Caco-2 (cell line): ENCODE measurements around the gene TVP23A. TPM values are rescaled to one million over a fixed set of nuclear protein-coding genes. Genes with fewer than 3 reads are reported as not detected.

Source experiments
- BruUV-seq: library from RNA; stranded (reverse); fragments of 400-500 nt; replicated peaks from 2 replicates; lab custom pipeline; 2021; lab: Mats Ljungman, UMichigan
- CTCF ChIA-PET: fragments of 300-600 bp; sonication (Branson Sonifier 250); formaldehyde crosslinking; loops from one replicate; lab custom pipeline; 2022; ENCODE audit warnings: antibody characterized with exemption; lab: Charles Lee
- POLR2A ChIA-PET: fragments of 300-600 bp; sonication (Branson Sonifier 250); formaldehyde crosslinking; loops from one replicate; lab custom pipeline; 2022; ENCODE audit warnings: antibody characterized with exemption; lab: Charles Lee
- DNase-seq, 2 experiments: peaks; one replicate each; pipeline versions ENCODE4 v3.0.0 to v3.0.0-alpha.2; 2020 to 2022
- H3K27me3 ChIP-seq: replicated peaks from 2 replicates; pipeline ENCODE4 v1.6.0; 2011; ENCODE audit warnings: low read length; ENCODE audit not compliant: control insufficient read depth, insufficient read depth
- H3K36me3 ChIP-seq: 2 replicates; pipeline ENCODE4 v1.5.1; 2011; ENCODE audit warnings: low read length; ENCODE audit not compliant: control insufficient read depth, insufficient read depth
- H3K4me1 ChIP-seq: fragments of 250-450 bp; sonication (Bioruptor Pico); 2 replicates; pipeline ENCODE4 v1.5.1; 2020; ENCODE audit warnings: mild to moderate bottlenecking
- H3K4me3 ChIP-seq: 2 replicates; pipeline ENCODE4 v1.5.1; 2011; ENCODE audit warnings: low read depth, mild to moderate bottlenecking, control low read depth, low read length
- H3K9me3 ChIP-seq: fragments of 250-450 bp; sonication (Bioruptor Pico); 2 replicates; pipeline ENCODE4 v1.5.1; 2020; ENCODE audit warnings: mild to moderate bottlenecking, moderate library complexity
- H3K27ac Mint-ChIP-seq: one replicate; pipeline ENCODE4 v1.8.0; 2022; ENCODE audit warnings: mixed read lengths; ENCODE audit not compliant: unreplicated experiment
- H3K27me3 Mint-ChIP-seq: one replicate; pipeline ENCODE4 v1.8.0; 2022; ENCODE audit warnings: mixed read lengths; ENCODE audit not compliant: insufficient read depth, unreplicated experiment
- H3K36me3 Mint-ChIP-seq: one replicate; pipeline ENCODE4 v1.8.0; 2022; ENCODE audit warnings: mild to moderate bottlenecking, mixed read lengths; ENCODE audit not compliant: insufficient read depth, unreplicated experiment
- H3K4me1 Mint-ChIP-seq: one replicate; pipeline ENCODE4 v1.8.0; 2022; ENCODE audit warnings: low read depth, mixed read lengths; ENCODE audit not compliant: unreplicated experiment
- H3K4me3 Mint-ChIP-seq: one replicate; pipeline ENCODE4 v1.8.0; 2022; ENCODE audit warnings: mild to moderate bottlenecking, moderate library complexity, mixed read lengths; ENCODE audit not compliant: unreplicated experiment
- H3K9me3 Mint-ChIP-seq: one replicate; pipeline ENCODE4 v1.8.0; 2022; ENCODE audit warnings: mixed read lengths; ENCODE audit not compliant: unreplicated experiment
- intact Hi-C: fragments of 100-400 bp; cut with micrococcal nuclease; formaldehyde crosslinking; loops from one replicate; pipeline ENCODE4 v1.10.0; 2022; ENCODE audit not compliant: unreplicated experiment
- total RNA-seq: library from RNA; stranded (reverse); gene quantifications from 2 replicates; pipeline ENCODE4 v1.2.3, GENCODE V29; 2022
- TF ChIP-seq, protein P1 (sequence below), 2 experiments: fragments of 200-600 bp in 1 of 2; IDR thresholded peaks; 1 replicate in 1 of 2; 2 replicates in 1 of 2; pipeline versions ENCODE4 v1.5.1 to v1.8.0; 2011 to 2022; ENCODE audit warnings: antibody characterized with exemption in 1 of 2, control low read depth in 1 of 2, inconsistent platforms in 1 of 2, low read depth in 1 of 2, low read length in 1 of 2, mild to moderate bottlenecking in 1 of 2, moderate library complexity in 1 of 2; ENCODE audit not compliant: insufficient read depth in 1 of 2, severe bottlenecking in 1 of 2, unreplicated experiment in 1 of 2

Gene TVP23A
- total RNA-seq, 1 experiment from 2014 or later = not detected

DNA sequence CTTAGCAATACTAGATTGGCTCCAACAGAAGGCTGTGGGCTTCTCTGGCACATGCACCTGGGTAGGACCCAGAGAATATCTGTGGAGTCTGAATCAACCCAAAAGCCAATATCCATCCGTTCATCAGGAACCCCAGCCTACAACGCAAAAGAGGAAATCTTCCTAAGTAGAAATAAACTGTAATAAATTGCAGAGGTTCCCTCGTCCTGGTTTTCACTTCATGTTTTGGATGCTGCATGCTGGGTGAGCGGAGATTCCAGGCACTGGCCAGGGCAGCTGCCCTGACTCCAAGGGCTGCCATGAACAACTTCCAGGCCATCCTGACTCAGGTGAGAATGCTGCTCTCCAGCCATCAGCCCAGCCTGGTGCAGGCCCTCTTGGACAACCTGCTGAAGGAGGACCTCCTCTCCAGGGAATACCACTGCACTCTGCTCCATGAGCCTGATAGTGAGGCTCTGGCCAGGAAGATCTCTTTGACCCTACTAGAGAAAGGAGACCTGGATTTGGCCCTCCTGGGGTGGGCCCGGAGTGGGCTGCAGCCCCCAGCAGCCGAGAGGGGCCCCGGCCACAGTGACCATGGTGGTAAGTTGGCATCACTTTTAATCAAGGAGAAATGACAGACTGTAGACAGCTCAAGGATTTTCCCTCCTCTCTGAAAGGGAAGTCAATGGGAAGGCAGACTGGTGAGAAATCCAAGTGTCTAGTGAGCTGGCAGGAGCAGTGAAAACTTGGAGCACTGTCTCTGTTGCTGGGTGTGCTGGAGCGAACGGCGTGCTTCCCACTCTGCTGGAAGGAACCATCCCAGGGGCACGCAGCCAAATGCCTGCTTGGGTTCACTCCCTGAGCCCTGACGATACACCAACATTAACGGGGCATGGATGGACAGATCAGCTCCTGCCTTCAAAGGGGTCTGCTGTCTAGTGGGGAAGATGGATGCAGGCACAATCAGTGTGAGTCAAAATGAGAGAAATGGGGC is 47.7 kb upstream of the TVP23A start:
- Mint-ChIP-seq H3K9me3 (no peaks in the 10 kb centered on the region), H3K4me1 (no peaks in the 10 kb centered on the region), H3K36me3 (no peaks in the 10 kb centered on the region), H3K27me3 (no peaks in the 10 kb centered on the region), H3K4me3 (no peak overlapping the region), H3K27ac (no peak overlapping the region)
- POLR2A ChIA-PET = no interaction called here
- intact Hi-C loops = no loop called here
- CTCF ChIA-PET = no interaction called here
- Histone ChIP-seq H3K9me3 (no peaks in the 10 kb centered on the region), H3K4me1 (no peaks in the 10 kb centered on the region; the same call in 1 of the 2 replicates), H3K4me3 (no peak overlapping the region), H3K36me3 (no peaks in the 10 kb centered on the region), H3K27me3 (no peaks in the 10 kb centered on the region)
- no TSS peak for BruUV-seq
- TF ChIP-seq, protein P1, sequence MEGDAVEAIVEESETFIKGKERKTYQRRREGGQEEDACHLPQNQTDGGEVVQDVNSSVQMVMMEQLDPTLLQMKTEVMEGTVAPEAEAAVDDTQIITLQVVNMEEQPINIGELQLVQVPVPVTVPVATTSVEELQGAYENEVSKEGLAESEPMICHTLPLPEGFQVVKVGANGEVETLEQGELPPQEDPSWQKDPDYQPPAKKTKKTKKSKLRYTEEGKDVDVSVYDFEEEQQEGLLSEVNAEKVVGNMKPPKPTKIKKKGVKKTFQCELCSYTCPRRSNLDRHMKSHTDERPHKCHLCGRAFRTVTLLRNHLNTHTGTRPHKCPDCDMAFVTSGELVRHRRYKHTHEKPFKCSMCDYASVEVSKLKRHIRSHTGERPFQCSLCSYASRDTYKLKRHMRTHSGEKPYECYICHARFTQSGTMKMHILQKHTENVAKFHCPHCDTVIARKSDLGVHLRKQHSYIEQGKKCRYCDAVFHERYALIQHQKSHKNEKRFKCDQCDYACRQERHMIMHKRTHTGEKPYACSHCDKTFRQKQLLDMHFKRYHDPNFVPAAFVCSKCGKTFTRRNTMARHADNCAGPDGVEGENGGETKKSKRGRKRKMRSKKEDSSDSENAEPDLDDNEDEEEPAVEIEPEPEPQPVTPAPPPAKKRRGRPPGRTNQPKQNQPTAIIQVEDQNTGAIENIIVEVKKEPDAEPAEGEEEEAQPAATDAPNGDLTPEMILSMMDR (IDR thresholded peaks at IDR 0.05; ENCODE audit: insufficient read depth in 1 of 2, low read depth in 1 of 2, low read length in 1 of 2, severe bottlenecking in 1 of 2, unreplicated experiment in 1 of 2) = no peak
- no peak for DNase-seq

DNA sequence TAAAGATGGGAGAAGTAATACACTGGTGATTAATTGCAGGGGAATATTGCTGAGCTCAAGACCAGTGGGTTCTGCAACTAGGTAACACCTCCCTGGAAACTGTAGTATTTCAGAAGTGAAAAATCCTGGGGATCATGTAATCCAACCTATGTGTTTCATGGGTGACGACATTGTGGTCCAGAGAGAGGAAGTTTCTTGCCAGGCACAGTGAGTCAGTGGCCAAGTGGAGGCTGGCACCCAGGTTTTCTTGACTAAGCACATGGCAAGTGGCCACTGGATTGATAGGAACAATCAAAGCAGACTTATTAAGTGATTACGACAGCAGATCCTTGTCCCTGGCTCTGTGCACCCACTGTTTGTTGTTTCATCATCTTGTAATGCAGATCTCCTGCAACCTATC is 43.8 kb upstream of the TVP23A start:
- POLR2A ChIA-PET = no interaction called here
- peaks cover 12% of the 10 kb centered on the region for H3K9me3 Mint-ChIP-seq
- H3K36me3 Mint-ChIP-seq = peaks cover 7% of the 10 kb centered on the region
- no peak overlapping the region for H3K4me3 ChIP-seq
- H3K4me1 ChIP-seq = peaks cover 15% of the 10 kb centered on the region; the same call in 1 of the 2 replicates
- H3K27me3 Mint-ChIP-seq = no peaks in the 10 kb centered on the region
- no TSS peak for BruUV-seq
- H3K36me3 ChIP-seq = no peaks in the 10 kb centered on the region
- no peaks in the 10 kb centered on the region for H3K9me3 ChIP-seq
- no peak overlapping the region for H3K27ac Mint-ChIP-seq
- peaks cover 17% of the 10 kb centered on the region for H3K4me1 Mint-ChIP-seq
- TF ChIP-seq, protein P1 (IDR thresholded peaks at IDR 0.05; ENCODE audit: insufficient read depth in 1 of 2, low read depth in 1 of 2, low read length in 1 of 2, severe bottlenecking in 1 of 2, unreplicated experiment in 1 of 2) = no peak
- CTCF ChIA-PET = no interaction called here
- H3K4me3 Mint-ChIP-seq = no peak overlapping the region
- no peak for DNase-seq
- no peaks in the 10 kb centered on the region for H3K27me3 ChIP-seq
- intact Hi-C loops = no loop called here

DNA sequence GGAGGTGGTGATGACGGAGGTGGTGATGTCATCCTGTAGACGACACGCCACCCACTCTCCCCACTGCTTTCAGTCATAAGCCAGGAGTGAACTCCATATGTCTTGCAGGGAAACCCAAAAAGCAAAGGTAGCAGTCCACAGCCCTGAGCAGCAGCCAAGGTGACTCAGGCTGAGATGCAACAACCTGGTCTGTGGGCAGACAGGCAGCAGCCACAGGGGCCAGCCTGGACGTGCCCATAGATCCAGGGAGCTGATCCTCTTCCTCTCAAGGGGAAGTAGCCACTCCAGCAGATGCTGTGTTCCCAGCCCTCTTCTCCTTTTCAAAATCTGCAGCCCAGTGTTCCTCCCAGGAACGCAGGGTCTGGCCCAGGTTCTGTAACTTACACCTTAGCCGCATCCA is 41.1 kb upstream of the TVP23A start:
- POLR2A ChIA-PET = no interaction called here
- intact Hi-C loops = no loop called here
- Histone ChIP-seq H3K4me3 (no peak overlapping the region), H3K36me3 (no peaks in the 10 kb centered on the region), H3K9me3 (no peaks in the 10 kb centered on the region), H3K27me3 (no peaks in the 10 kb centered on the region), H3K4me1 (peaks cover 15% of the 10 kb centered on the region; the same call in 1 of the 2 replicates)
- no peak overlapping the region for H3K27ac Mint-ChIP-seq
- H3K4me1 Mint-ChIP-seq = peaks cover 17% of the 10 kb centered on the region
- peaks cover 12% of the 10 kb centered on the region for H3K9me3 Mint-ChIP-seq
- CTCF ChIA-PET = no interaction called here
- DNase-seq = no peak
- H3K27me3 Mint-ChIP-seq = no peaks in the 10 kb centered on the region
- TF ChIP-seq, protein P1 (IDR thresholded peaks at IDR 0.05; ENCODE audit: insufficient read depth in 1 of 2, low read depth in 1 of 2, low read length in 1 of 2, severe bottlenecking in 1 of 2, unreplicated experiment in 1 of 2) = no peak
- H3K4me3 Mint-ChIP-seq = no peak overlapping the region
- BruUV-seq = no TSS peak
- H3K36me3 Mint-ChIP-seq = peaks cover 7% of the 10 kb centered on the region
